SK-N-SH (cell line): Measurements from ENCODE around the gene PCSK5. TPM values are rescaled to one million over a fixed set of nuclear protein-coding genes. Genes with fewer than 3 reads are reported as not detected.

ENCODE experiments used
- CTCF ChIA-PET: fragments of 300-600, 350-600 bp; formaldehyde crosslinking; extraction: SDS; loops from one replicate; lab custom pipeline; 2021; lab: Yijun Ruan, JAX
- POLR2A ChIA-PET: fragments of 350-600 bp; sonication (Branson Sonifier 250); formaldehyde crosslinking; extraction: SDS; loops from one replicate; lab custom pipeline; 2020; ENCODE audit warnings: antibody characterized with exemption, inconsistent platforms; lab: Yijun Ruan, JAX
- DNase-seq: peaks from one replicate; pipeline ENCODE4 v3.0.0; 2012
- H2AFZ ChIP-seq: fragments of 200-600 bp; sonication (generic); 2 replicates; pipeline ENCODE4 v1.8.1; 2016; ENCODE audit warnings: antibody characterized with exemption, mild to moderate bottlenecking, low read depth
- H3F3A ChIP-seq: fragments of 200-600 bp; sonication (generic); replicated peaks from 2 replicates; pipeline ENCODE3; 2016; ENCODE audit warnings: antibody characterized with exemption, mild to moderate bottlenecking; ENCODE audit not compliant: insufficient read depth
- H3K27ac ChIP-seq, 2 experiments: fragments of 200-500 bp in 1 of 2; fragments of 200-600 bp in 1 of 2; sonication (Bioruptor generic) in 1 of 2; sonication (generic), shearing (Covaris generic) in 1 of 2; 2 replicates each; pipeline versions ENCODE4 v1.5.1 to v1.6.1; 2014 to 2016; ENCODE audit warnings: low read depth in 2 of 2, inconsistent platforms in 1 of 2, low read length in 1 of 2, mild to moderate bottlenecking in 1 of 2, mixed read lengths in 1 of 2
- H3K27me3 ChIP-seq: fragments of 200-600 bp; sonication (generic), shearing (Covaris generic); 2 replicates; pipeline ENCODE4 v1.6.1; 2016; ENCODE audit warnings: mixed run types; ENCODE audit not compliant: insufficient read depth
- H3K36me3 ChIP-seq, 2 experiments: fragments of 200-500 bp in 1 of 2; fragments of 200-600 bp in 1 of 2; sonication (Bioruptor generic) in 1 of 2; sonication (generic) in 1 of 2; replicated peaks in 1 of 2; 2 replicates each; pipeline versions ENCODE3 to v1.5.1; 2014 to 2016; ENCODE audit warnings: low read length in 1 of 2, mild to moderate bottlenecking in 1 of 2; ENCODE audit not compliant: insufficient read depth in 2 of 2, control insufficient read depth in 1 of 2
- H3K4me1 ChIP-seq, 2 experiments: fragments of 200-500 bp in 1 of 2; fragments of 200-600 bp in 1 of 2; sonication (Bioruptor generic) in 1 of 2; sonication (generic), shearing (Covaris generic) in 1 of 2; 2 replicates each; pipeline versions ENCODE4 v1.5.1 to v1.6.1; 2014 to 2016; ENCODE audit warnings: low read depth in 1 of 2, low read length in 1 of 2, mixed run types in 1 of 2; ENCODE audit not compliant: insufficient read depth in 2 of 2, control insufficient read depth in 1 of 2
- H3K4me2 ChIP-seq: fragments of 200-600 bp; sonication (generic), shearing (Covaris generic); 2 replicates; pipeline ENCODE4 v1.6.1; 2017; ENCODE audit warnings: mixed run types
- H3K4me3 ChIP-seq, 2 experiments: fragments of 200-500 bp in 1 of 2; fragments of 200-600 bp in 1 of 2; sonication (Bioruptor generic) in 1 of 2; sonication (generic), shearing (Covaris generic) in 1 of 2; 2 replicates each; pipeline versions ENCODE4 v1.5.1 to v1.8.1; 2014 to 2016; ENCODE audit warnings: low read depth in 2 of 2, inconsistent platforms in 1 of 2, low read length in 1 of 2, mild to moderate bottlenecking in 1 of 2, mixed read lengths in 1 of 2, moderate library complexity in 1 of 2
- H3K79me2 ChIP-seq: fragments of 200-600 bp; sonication (generic); 2 replicates; pipeline ENCODE4 v1.8.1; 2017; ENCODE audit warnings: mild to moderate bottlenecking; ENCODE audit not compliant: insufficient read depth
- H3K9ac ChIP-seq: fragments of 200-600 bp; sonication (generic); 2 replicates; pipeline ENCODE4 v1.6.1; 2017; ENCODE audit warnings: mixed run types
- H3K9me2 ChIP-seq: fragments of 200-600 bp; sonication (generic); 2 replicates; pipeline ENCODE4 v1.6.1; 2017; ENCODE audit warnings: mixed run types
- H3K9me3 ChIP-seq: fragments of 200-600 bp; sonication (generic); 2 replicates; pipeline ENCODE4 v1.6.1; 2017; ENCODE audit warnings: mixed run types, mild to moderate bottlenecking, moderate library complexity
- H4K20me1 ChIP-seq: fragments of 200-600 bp; sonication (generic); 2 replicates; pipeline ENCODE4 v1.6.1; 2017; ENCODE audit warnings: mild to moderate bottlenecking, mixed run types; ENCODE audit not compliant: insufficient read depth
- EP300 ChIP-seq, 2 experiments: IDR thresholded peaks; 2 replicates each; pipeline versions ENCODE4 v1.4.0 to v1.6.1; 2012; ENCODE audit warnings: borderline replicate concordance in 1 of 2, low read depth in 1 of 2, low read length in 1 of 2
- EZH2phosphoT487 ChIP-seq: fragments of 200-600 bp; sonication (generic); IDR thresholded peaks from 2 replicates; pipeline ENCODE4 v1.6.1; 2017; ENCODE audit warnings: low read depth, mixed run types, mild to moderate bottlenecking, antibody characterized with exemption, moderate library complexity, borderline replicate concordance
- FOXJ3 ChIP-seq: sonication (generic); formaldehyde crosslinking; IDR thresholded peaks from 2 replicates; pipeline ENCODE4 v1.5.1; 2020; ENCODE audit warnings: mild to moderate bottlenecking, missing genetic modification reagents
- GABPA ChIP-seq: IDR thresholded peaks from 2 replicates; pipeline ENCODE4 v1.4.0; 2012; ENCODE audit warnings: low read depth, mild to moderate bottlenecking
- JUND ChIP-seq: IDR thresholded peaks from 2 replicates; pipeline ENCODE4 v1.4.0; 2012
- NFIC ChIP-seq: IDR thresholded peaks from 2 replicates; pipeline ENCODE4 v1.4.0; 2012; ENCODE audit warnings: borderline replicate concordance
- POLR2AphosphoS5 ChIP-seq: IDR thresholded peaks from 2 replicates; pipeline ENCODE4 v1.6.1; 2012; ENCODE audit warnings: low read depth, low read length
- RCOR1 ChIP-seq: fragments of 150-350 bp; IDR thresholded peaks from 2 replicates; pipeline ENCODE4 v1.6.1; 2017; ENCODE audit warnings: antibody characterized with exemption, low read length
- RFX5 ChIP-seq: IDR thresholded peaks from 2 replicates; pipeline ENCODE4 v1.6.1; 2012; ENCODE audit warnings: mild to moderate bottlenecking, improper control_type of control experiment, low read length
- RXRA ChIP-seq: IDR thresholded peaks from 2 replicates; pipeline ENCODE4 v1.4.0; 2012; ENCODE audit warnings: low read depth, mild to moderate bottlenecking, borderline replicate concordance
- TAF1 ChIP-seq: IDR thresholded peaks from 2 replicates; pipeline ENCODE4 v1.6.1; 2012; ENCODE audit warnings: low read depth, mild to moderate bottlenecking, low read length, moderate library complexity, borderline replicate concordance
- TCF12 ChIP-seq: IDR thresholded peaks from 2 replicates; pipeline ENCODE4 v1.4.0; 2012
- YY1 ChIP-seq: IDR thresholded peaks from 2 replicates; pipeline ENCODE4 v1.4.0; 2012; ENCODE audit warnings: low read depth, mild to moderate bottlenecking
- WGBS: methylation state at CpG from one replicate; pipeline ENCODE4 v1.1.6; 2017; ENCODE audit warnings: low lambda C conversion rate; 5-methylcytosine and 5-hydroxymethylcytosine counted together
- polyA plus RNA-seq, 3 experiments: library from polyadenylated mRNA; depleted of rRNA; stranded (reverse); fragments of >200 nt; gene quantifications; 2 replicates each; pipeline ENCODE4 v1.2.3, GENCODE V29; 2012
- TF ChIP-seq, protein P1 (sequence below): IDR thresholded peaks from 2 replicates; pipeline ENCODE4; 2012
- TF ChIP-seq, protein P2 (sequence below): IDR thresholded peaks from 2 replicates; pipeline ENCODE4 v1.4.0; 2012; ENCODE audit warnings: low read depth
- TF ChIP-seq, protein P3 (sequence below): IDR thresholded peaks from 2 replicates; pipeline ENCODE4 v1.4.0; 2012; ENCODE audit warnings: low read depth, borderline replicate concordance
- TF ChIP-seq, protein P4 (sequence below): IDR thresholded peaks from 2 replicates; pipeline ENCODE4 v1.4.0; 2012; ENCODE audit warnings: low read depth, borderline replicate concordance

PCSK5 gene
- polyA plus RNA-seq, 1 of the 3 experiments (the other 2 are of a cell fraction), result 0.08 TPM

DNA sequence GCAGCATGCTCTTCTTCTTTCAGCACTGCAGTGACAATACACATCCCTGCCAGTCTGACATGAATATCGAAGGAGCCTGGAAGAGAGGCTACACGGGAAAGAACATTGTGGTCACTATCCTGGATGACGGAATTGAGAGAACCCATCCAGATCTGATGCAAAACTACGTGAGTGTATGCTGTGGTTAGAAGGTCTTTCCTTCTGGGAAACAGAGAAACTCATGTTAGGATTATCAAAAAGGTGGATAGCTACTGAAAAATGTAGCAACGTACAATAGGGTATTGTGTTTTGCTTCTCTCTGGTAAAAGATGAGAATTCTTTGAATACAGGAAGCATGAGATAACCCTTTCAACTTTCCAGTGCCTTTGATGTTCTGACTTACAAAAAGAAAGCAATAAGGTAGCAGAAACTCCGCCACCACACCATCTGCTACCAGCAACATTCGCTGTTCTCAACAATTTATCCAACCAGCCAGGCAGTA lies 133.3 kb downstream of the PCSK5 start:
- ChIA-PET CTCF (no interaction called here), POLR2A (no interaction called here)
- no peaks in the 10 kb centered on the region for H3F3A ChIP-seq
- 7% methylated on average over 7 of the region's 7 CpGs for whole genome bisulfite sequencing
- no peaks in the 10 kb centered on the region; the same call in 1 of the 2 replicates for H3K27me3 ChIP-seq
- no peaks in the 10 kb centered on the region for H3K79me2 ChIP-seq
- no peak overlapping the region for H3K27ac ChIP-seq
- H3K9ac ChIP-seq, result no peak overlapping the region
- H4K20me1 ChIP-seq, result no peaks in the 10 kb centered on the region
- no peak for TF ChIP-seq NFIC
- TF ChIP-seq, protein P1, sequence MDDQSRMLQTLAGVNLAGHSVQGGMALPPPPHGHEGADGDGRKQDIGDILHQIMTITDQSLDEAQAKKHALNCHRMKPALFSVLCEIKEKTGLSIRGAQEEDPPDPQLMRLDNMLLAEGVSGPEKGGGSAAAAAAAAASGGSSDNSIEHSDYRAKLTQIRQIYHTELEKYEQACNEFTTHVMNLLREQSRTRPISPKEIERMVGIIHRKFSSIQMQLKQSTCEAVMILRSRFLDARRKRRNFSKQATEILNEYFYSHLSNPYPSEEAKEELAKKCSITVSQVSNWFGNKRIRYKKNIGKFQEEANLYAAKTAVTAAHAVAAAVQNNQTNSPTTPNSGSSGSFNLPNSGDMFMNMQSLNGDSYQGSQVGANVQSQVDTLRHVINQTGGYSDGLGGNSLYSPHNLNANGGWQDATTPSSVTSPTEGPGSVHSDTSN, result no peak
- TF ChIP-seq TAF1, result no peak
- no peak for TF ChIP-seq RFX5
- no peak for TF ChIP-seq RXRA
- no peak for TF ChIP-seq RCOR1
- no peak for TF ChIP-seq EP300 (IDR thresholded peaks at IDR 0.05; ENCODE audit: borderline replicate concordance in 1 of 2, low read depth in 1 of 2, low read length in 1 of 2)
- TF ChIP-seq, protein P2, sequence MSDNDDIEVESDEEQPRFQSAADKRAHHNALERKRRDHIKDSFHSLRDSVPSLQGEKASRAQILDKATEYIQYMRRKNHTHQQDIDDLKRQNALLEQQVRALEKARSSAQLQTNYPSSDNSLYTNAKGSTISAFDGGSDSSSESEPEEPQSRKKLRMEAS, result no peak
- TF ChIP-seq EZH2phosphoT487, result no peak
- no peak for TF ChIP-seq POLR2AphosphoS5
- TF ChIP-seq GABPA, result no peak
- TF ChIP-seq JUND, result no peak
- TF ChIP-seq TCF12, result no peak
- H3K4me3 ChIP-seq, result no peak overlapping the region
- H2AFZ ChIP-seq, result no peak overlapping the region
- H3K4me1 ChIP-seq, result no peaks in the 10 kb centered on the region
- no peaks in the 10 kb centered on the region for H3K9me2 ChIP-seq
- H3K36me3 ChIP-seq, result no peaks in the 10 kb centered on the region
- no peak for DNase-seq
- no peak overlapping the region for H3K4me2 ChIP-seq
- H3K9me3 ChIP-seq, result no peaks in the 10 kb centered on the region

DNA sequence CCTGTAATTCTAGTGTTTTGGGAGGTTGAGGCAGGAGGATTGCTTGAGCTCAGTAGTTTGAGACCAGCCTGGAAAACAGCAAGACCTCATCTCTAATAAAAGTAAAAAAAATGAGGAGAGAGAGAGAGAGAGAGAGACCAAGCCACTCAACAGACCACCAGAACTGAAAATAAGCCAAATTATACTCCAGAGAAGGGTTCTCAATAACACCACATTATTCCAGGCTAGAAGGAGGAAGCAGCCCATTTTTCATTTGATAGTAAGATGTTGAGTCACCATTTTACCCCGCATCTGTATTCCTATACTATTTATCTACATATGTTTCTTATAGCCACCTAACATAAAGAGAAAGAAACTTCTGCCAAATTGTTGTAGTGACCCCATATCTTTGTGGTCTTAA lies 134.8 kb downstream of the PCSK5 start:
- CTCF ChIA-PET, result no interaction called here
- no peaks in the 10 kb centered on the region for H3K9me2 ChIP-seq
- no peaks in the 10 kb centered on the region for H3K9me3 ChIP-seq
- H3K9ac ChIP-seq, result no peak overlapping the region
- POLR2A ChIA-PET, result no interaction called here
- no peak for TF ChIP-seq YY1
- no peak for TF ChIP-seq RXRA
- TF ChIP-seq, protein P3, sequence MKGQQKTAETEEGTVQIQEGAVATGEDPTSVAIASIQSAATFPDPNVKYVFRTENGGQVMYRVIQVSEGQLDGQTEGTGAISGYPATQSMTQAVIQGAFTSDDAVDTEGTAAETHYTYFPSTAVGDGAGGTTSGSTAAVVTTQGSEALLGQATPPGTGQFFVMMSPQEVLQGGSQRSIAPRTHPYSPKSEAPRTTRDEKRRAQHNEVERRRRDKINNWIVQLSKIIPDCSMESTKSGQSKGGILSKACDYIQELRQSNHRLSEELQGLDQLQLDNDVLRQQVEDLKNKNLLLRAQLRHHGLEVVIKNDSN, result no peak
- no peak for TF ChIP-seq FOXJ3
- TF ChIP-seq GABPA, result no peak
- TF ChIP-seq, protein P4, sequence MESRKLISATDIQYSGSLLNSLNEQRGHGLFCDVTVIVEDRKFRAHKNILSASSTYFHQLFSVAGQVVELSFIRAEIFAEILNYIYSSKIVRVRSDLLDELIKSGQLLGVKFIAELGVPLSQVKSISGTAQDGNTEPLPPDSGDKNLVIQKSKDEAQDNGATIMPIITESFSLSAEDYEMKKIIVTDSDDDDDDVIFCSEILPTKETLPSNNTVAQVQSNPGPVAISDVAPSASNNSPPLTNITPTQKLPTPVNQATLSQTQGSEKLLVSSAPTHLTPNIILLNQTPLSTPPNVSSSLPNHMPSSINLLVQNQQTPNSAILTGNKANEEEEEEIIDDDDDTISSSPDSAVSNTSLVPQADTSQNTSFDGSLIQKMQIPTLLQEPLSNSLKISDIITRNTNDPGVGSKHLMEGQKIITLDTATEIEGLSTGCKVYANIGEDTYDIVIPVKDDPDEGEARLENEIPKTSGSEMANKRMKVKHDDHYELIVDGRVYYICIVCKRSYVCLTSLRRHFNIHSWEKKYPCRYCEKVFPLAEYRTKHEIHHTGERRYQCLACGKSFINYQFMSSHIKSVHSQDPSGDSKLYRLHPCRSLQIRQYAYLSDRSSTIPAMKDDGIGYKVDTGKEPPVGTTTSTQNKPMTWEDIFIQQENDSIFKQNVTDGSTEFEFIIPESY, result no peak
- no peak for TF ChIP-seq EP300 (IDR thresholded peaks at IDR 0.05; ENCODE audit: borderline replicate concordance in 1 of 2, low read depth in 1 of 2, low read length in 1 of 2)
- no peak for TF ChIP-seq TCF12
- WGBS, result 15% methylated on average over 1 of the region's 1 CpG
- no peak overlapping the region for H3K4me3 ChIP-seq
- no peak overlapping the region for H2AFZ ChIP-seq
- no peak overlapping the region for H3K27ac ChIP-seq
- H3F3A ChIP-seq, result no peaks in the 10 kb centered on the region
- DNase-seq, result no peak
- no peaks in the 10 kb centered on the region for H4K20me1 ChIP-seq
- no peaks in the 10 kb centered on the region for H3K4me1 ChIP-seq
- no peaks in the 10 kb centered on the region for H3K36me3 ChIP-seq
- no peak overlapping the region for H3K4me2 ChIP-seq
- no peaks in the 10 kb centered on the region; the same call in 1 of the 2 replicates for H3K27me3 ChIP-seq
- H3K79me2 ChIP-seq, result no peaks in the 10 kb centered on the region
